RWPE2 (cell line): ENCODE data around the gene ACD.

Experiments
- ATAC-seq: fragments of 200-7000 bp; cut with Tn5 transposase; 3 replicates; pipeline ENCODE4 v1.9.1; 2021; ENCODE audit warnings: low read depth
- DNase-seq: peaks from one replicate; pipeline ENCODE4 v3.0.0-alpha.2; 2020; ENCODE audit warnings: low spot score
- H3K27ac ChIP-seq: fragments of 450-650 bp; 2 replicates; pipeline ENCODE4 v1.5.1; 2017; ENCODE audit warnings: mild to moderate bottlenecking; ENCODE audit not compliant: poor library complexity, severe bottlenecking
- H3K27me3 ChIP-seq: fragments of 250-450 bp; sonication (Bioruptor Pico); 2 replicates; pipeline ENCODE4 v1.5.1; 2021; ENCODE audit warnings: mild to moderate bottlenecking, moderate library complexity; ENCODE audit not compliant: insufficient read depth, poor library complexity, severe bottlenecking
- H3K36me3 ChIP-seq: fragments of 250-450 bp; sonication (Bioruptor Pico); 2 replicates; pipeline ENCODE4 v1.5.1; 2020; ENCODE audit warnings: low read depth, mild to moderate bottlenecking, moderate library complexity
- H3K4me1 ChIP-seq: fragments of 250-450 bp; sonication (Bioruptor Pico); 2 replicates; pipeline ENCODE4 v1.5.1; 2021; ENCODE audit warnings: mild to moderate bottlenecking, moderate library complexity; ENCODE audit not compliant: insufficient read depth, poor library complexity, severe bottlenecking
- H3K4me3 ChIP-seq: fragments of 250-450 bp; sonication (Bioruptor Pico); 2 replicates; pipeline ENCODE4 v1.5.1; 2021; ENCODE audit warnings: mild to moderate bottlenecking, moderate library complexity; ENCODE audit not compliant: severe bottlenecking
- H3K9me3 ChIP-seq: fragments of 250-450 bp; sonication (Bioruptor Pico); 2 replicates; pipeline ENCODE4 v1.5.1; 2021; ENCODE audit warnings: mild to moderate bottlenecking, moderate library complexity; ENCODE audit not compliant: severe bottlenecking
- CTCF ChIP-seq: fragments of 450-650 bp; IDR thresholded peaks from one replicate; pipeline ENCODE4 v1.5.1; 2017; ENCODE audit warnings: mild to moderate bottlenecking, moderate library complexity; ENCODE audit not compliant: poor library complexity, severe bottlenecking

The ACD gene

GRCh38 chr16:67656344-67657016 lies 3.6 kb downstream of the ACD start:
- Histone ChIP-seq H3K36me3 (peaks cover 10% of the 10 kb centered on the region), H3K27me3 (peaks cover 34% of the 10 kb centered on the region)
- no peak for ATAC-seq

GRCh38 chr16:67655363-67655762 lies 4.7 kb downstream of the ACD start:
- TF ChIP-seq CTCF: no peak
- H3K4me1 ChIP-seq: no peaks in the 10 kb centered on the region

More at GRCh38 chr16:67656344-67657016, 3.6 kb downstream of the ACD start:
- H3K27ac ChIP-seq: no peak overlapping the region
- DNase-seq: no peak
- no peaks in the 10 kb centered on the region for H3K9me3 ChIP-seq
- H3K4me3 ChIP-seq: no peak overlapping the region
- H3K4me1 ChIP-seq: no peaks in the 10 kb centered on the region
- no peak for TF ChIP-seq CTCF

GRCh38 chr16:67654403-67654911 lies 5.6 kb downstream of the ACD start:
- H3K36me3 ChIP-seq: peaks cover 10% of the 10 kb centered on the region
- no peak for TF ChIP-seq CTCF

More at GRCh38 chr16:67655363-67655762, 4.7 kb downstream of the ACD start:
- peaks cover 45% of the 10 kb centered on the region for H3K27me3 ChIP-seq
- peaks cover 10% of the 10 kb centered on the region for H3K36me3 ChIP-seq
- DNase-seq (no peak), ATAC-seq (no peak)
- no peak overlapping the region for H3K4me3 ChIP-seq
- H3K27ac ChIP-seq: no peak overlapping the region
- no peaks in the 10 kb centered on the region for H3K9me3 ChIP-seq

GRCh38 chr16:67653789-67654402 lies 6.2 kb downstream of the ACD start:
- Histone ChIP-seq H3K4me3 (peak overlapping the region; percentile 40), H3K9me3 (no peaks in the 10 kb centered on the region), H3K36me3 (peaks cover 7% of the 10 kb centered on the region), H3K4me1 (no peaks in the 10 kb centered on the region), H3K27ac (no peak overlapping the region), H3K27me3 (peaks cover 60% of the 10 kb centered on the region)
- no peak for DNase-seq
- 0 out of 3 replicates have a peak, but pooled peaks have one; percentile 10 for ATAC-seq
- no peak for TF ChIP-seq CTCF

More at GRCh38 chr16:67654403-67654911, 5.6 kb downstream of the ACD start:
- Histone ChIP-seq H3K9me3 (no peaks in the 10 kb centered on the region), H3K4me1 (no peaks in the 10 kb centered on the region), H3K27me3 (peaks cover 54% of the 10 kb centered on the region), H3K4me3 (no peak overlapping the region), H3K27ac (no peak overlapping the region)
- DNase-seq (no peak), ATAC-seq (no peak)
